G401 (cell line): Measurements from ENCODE around the gene ATP9B. TPM values are rescaled to one million over a fixed set of nuclear protein-coding genes. Genes with fewer than 3 reads are reported as not detected.
"Not testable (repeated sequence)": the region's sequence is repeated elsewhere in the genome, so short reads cannot be mapped to it uniquely, and the experiment has no call there.

Experiments
- DNase-seq: peaks from one replicate; pipeline ENCODE4 v3.0.0-alpha.2; 2015; ENCODE audit warnings: low spot score
- in situ Hi-C: cut with HindIII; loops from 2 replicates; pipeline ENCODE4 v1.10.0; 2016; ENCODE audit warnings: low sequenced_read_pairs, mixed read lengths
- total RNA-seq: library from RNA; depleted of rRNA; stranded (reverse); fragments of >200 nt; shearing (Covaris generic); gene quantifications from 2 replicates; pipeline ENCODE4 v1.2.3, GENCODE V29; 2014

ATP9B gene
- total RNA-seq, 1 experiment from 2014 or later: 16.3 TPM

DNA sequence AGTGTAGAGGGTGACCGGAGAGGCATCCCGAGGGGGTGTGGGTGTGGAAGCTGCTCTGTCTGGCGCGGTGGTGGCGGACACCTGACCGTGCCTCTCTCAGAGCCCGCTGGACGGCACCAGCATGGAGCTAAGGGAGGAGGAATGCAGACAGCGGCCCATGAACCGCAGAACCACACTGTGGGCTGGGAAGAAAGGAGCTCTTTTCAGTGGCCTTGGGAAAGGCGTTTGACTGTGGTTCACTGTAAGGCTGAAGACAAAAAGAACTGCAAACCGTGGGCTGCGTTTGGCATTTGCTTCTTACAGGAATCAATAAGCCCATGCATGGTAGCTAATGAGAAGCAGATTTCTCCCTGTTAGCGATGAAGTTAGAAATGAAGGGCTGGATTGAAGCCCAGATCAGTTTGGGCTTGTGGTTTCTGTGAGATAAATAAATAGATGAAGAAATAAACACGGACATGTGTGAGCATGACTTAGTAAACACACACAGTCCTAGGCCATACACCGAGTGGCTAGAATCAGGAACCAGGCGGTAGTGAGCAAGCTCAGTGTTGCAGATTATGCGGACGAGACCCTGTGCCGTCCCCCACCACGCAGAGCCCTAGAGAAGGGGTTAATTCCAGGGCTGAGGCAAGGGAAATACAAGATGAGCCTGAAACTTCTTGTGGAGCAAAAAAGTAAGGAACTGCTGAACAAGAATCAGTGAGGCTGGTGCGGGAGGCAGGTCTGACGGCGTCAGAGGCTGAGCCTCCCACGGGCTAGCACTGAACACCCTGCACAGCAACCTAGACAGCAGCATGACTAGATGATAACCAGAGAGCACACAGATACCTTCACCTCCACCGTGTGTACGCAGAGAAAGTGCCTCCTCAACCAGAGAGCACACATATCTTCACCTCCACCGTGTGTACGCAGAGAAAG lies 297.2 kb downstream of the ATP9B start:
- DNase-seq: no peak
- in situ Hi-C loops: no loop called here

DNA sequence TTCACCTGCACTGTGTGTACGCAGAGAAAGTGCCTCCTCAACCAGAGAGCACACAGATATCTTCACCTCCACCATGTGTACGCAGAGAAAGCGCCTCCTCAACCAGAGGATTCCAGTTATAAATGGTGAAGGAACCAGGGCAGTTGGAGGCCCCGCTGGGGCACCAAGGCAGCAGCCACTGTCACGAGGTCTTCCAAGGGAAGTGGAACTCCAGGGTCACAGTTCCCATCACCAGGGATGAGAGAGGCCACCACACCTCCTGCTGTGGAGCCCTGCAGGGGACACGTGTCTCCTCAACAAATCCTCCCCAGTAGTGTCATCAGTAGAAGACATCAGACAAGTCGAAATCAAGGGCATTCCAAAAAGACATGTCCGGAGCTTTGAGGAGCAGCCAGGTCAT lies 298.3 kb downstream of the ATP9B start:
- DNase-seq: no peak
- in situ Hi-C loops: no loop called here

DNA sequence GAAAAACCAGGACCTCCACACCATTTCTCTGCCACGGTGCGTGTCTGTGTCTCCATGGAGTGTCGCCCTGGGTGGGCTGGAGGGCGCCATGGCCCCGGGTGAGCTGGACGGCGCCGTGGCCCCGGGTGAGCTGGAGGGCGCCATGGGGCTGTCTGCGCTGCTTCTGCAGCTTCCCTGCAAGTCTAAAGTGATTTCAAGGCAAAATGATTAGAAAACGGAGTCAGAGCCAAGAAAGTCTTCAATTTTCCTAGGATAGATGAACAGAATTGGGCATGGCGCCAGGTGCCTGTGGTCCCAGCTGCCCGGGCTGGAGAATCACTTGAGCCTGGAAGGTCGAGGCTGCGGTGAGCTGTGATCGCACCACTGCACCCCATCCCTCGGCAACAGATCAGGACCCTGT lies 298.8 kb downstream of the ATP9B start:
- DNase-seq: peak; percentile 11
- in situ Hi-C loops: no loop called here

DNA sequence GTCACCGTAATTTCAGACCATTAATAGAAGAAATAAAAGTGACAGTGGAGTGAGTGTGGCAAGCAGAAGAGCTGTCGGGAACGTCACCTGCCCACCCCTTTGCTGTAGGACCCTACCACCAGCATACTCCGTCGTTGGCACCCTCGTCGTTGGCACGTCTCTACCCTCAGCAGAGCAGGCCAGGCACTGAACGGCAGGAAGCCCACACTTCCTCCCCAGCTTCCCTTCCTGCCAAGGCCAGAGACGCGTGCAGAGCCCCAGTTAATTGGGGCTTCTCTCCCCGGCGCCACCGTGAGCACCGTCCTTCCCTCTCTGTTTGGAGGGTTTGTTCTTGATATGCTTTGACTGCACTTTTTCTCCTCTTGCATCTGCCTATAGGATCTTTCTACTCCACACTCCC lies 299.5 kb downstream of the ATP9B start:
- no peak for DNase-seq
- in situ Hi-C loops: no loop called here

DNA sequence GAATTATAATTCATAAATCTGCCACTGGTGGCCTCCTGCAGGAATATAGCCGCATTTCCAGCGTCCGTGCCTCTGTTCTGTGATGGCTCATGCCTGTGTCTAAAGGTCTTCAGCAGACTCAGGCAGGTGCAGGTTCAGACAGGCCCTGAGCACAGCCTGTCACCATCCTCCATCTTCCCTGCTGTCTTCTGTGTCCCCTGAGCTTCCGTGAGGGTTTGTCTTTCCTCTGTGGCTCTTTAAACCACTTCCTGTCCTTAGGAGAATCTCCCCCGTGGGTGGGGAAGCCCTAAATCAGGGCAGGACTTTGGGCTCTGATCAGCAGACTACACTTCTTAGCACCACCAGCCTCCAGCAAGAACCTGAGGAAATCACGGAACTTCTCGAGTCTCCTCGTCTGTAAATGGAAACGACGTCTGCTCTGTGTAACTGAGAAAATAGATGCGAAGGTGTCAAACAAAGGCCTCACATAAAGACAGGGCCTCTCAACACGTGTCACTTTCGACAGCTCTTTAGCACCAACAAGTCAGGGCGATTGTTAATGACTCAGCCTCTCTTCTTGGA lies 302.4 kb downstream of the ATP9B start:
- DNase-seq: no peak
- in situ Hi-C loops: no loop called here

DNA sequence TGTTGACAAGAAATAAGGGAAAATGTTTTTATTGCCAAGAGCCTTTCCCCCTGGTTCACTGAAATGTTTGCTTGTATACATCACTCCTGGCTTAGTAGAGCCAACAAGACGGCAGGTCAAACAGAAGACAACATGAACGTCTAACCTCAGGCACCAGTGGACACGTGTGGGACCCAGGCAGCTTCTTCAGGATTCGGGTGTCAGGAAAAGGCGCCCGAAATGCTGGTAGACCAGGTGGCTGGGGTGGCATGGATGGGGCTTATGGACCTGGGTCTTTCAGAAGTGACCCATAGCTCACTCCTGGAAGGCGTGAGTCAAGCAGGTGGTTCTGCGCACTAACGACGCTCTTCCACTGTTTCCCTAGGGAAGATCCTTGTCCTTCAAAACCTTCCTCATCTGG lies 303.3 kb downstream of the ATP9B start:
- no peak for DNase-seq
- in situ Hi-C loops: no loop called here

DNA sequence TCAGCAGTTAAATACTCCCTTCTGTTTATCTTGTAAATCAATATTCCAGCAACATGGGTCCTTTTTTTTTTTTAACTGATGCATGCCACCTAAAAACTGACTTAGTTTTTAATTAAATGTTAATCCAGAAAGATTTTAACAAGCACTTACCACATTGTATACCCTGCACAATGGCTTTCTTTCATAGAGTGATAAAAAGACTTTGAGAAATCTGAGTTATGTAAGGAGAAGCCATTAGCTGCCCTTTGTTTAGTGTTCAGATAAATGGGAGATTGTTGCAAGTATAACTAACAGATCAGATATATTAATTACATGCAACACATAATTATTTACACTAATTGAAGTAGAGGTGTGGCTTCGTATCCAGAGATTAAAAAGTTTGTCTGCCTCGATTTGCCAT lies 303.8 kb downstream of the ATP9B start:
- no peak for DNase-seq

DNA sequence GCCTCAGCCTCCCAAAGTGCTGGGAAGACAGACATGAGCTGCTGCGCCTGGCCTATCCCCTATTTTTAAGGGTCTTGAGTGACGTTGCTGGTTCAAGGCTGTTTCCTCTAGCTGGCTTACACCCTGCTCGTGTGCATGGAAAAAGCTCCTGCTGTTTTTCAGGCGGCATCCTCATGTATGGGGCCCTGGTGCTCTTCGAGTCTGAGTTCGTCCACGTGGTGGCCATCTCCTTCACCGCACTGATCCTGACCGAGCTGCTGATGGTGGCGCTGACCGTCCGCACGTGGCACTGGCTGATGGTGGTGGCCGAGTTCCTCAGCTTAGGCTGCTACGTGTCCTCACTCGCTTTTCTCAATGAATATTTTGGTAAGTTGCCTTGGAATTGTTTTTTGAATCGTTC lies 304.5 kb downstream of the ATP9B start:
- in situ Hi-C loops: no loop called here
- no peak for DNase-seq

More for the DNA sequence above, 303.8 kb downstream of the ATP9B start:
- in situ Hi-C loops: no loop called here

DNA sequence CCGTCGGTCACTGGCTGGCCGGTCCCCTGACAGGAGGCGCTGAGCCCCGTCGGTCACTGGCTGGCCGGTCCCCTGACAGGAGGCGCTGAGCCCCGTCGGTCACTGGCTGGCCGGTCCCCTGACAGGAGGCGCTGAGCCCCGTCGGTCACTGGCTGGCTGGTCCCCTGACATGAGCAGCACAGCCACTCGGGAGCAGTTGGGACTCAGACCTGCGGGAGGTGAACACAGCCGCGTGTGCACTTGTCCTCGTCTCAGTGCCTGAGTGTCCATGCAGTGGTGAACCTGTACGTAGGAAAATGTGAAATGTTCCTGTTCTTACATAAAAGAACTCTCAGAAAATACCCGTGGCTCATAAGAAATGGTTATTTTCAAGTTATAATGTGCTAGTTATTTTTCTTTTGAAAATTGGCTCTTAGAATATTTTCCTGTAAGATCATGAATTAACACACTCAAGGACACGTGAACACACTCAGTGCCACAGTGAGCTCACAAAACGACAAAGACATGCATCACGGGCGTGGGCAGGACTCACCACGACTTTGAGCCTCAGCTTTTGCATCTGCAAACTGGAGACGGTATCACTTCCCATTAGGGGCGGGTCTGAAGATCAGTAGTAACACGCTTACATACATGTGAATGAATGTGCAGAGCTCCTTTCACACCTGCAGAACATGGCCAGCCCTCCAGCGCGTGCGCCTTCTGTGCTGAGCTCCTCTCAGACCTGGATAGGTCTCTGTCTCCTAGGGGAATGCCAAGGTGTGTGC lies 305.4 kb downstream of the ATP9B start:
- in situ Hi-C loops: no loop called here
- DNase-seq: no peak

DNA sequence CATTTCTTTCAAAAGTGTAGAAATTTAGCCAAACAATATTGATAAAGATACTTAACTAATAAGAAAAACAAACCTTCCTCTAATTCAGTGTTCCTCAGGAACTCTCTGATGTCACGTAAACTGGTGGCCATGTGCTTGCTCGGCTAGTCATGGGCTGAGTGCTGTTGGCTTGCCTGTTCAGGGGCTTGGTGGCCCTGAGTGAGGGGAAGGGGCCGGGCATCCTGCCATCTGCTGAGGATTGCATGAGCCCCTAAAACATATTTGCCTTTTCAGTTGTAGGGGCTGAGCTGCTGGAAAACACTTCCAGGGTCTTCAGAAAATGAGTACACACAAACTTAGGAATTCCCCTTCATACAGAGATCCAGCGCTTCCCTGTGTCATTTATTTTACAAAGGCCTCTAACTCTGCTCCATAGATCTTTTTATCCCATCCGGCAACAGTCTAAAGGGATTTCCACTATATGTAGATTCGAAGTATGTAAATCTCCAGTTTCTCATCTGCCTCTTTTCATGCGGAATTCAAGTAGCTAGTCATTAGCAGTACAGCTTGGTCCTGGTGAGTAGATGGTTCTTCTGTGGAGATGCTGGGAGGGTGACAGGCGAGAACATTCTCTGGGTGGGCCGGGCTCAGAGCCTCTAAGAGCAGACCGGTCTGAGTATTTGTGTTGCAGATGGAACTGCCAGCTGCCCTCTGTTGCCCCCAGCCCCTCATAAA lies 306.4 kb downstream of the ATP9B start:
- in situ Hi-C loops: no loop called here
- no peak for DNase-seq

DNA sequence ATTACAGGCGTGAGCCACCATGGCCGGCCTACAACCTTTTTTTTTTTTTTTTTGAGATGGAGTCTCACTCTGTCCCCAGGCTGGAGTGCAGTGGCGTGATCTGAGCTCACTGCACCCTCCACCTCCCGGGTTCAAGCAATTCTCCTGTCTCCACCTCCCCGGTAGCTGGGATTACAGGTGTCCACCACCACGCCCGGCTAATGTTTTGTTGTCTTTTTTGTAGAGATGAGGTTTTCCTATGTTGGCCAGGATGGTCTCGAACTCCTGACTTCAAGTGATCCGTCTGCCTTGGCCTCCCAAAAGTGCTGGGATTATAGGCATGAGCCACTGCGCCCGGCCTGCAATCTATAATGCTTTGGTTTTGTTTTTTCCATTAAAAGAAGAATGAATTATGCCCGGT lies 307.5 kb downstream of the ATP9B start:
- in situ Hi-C loops, DNase-seq: not testable (repeated sequence)

DNA sequence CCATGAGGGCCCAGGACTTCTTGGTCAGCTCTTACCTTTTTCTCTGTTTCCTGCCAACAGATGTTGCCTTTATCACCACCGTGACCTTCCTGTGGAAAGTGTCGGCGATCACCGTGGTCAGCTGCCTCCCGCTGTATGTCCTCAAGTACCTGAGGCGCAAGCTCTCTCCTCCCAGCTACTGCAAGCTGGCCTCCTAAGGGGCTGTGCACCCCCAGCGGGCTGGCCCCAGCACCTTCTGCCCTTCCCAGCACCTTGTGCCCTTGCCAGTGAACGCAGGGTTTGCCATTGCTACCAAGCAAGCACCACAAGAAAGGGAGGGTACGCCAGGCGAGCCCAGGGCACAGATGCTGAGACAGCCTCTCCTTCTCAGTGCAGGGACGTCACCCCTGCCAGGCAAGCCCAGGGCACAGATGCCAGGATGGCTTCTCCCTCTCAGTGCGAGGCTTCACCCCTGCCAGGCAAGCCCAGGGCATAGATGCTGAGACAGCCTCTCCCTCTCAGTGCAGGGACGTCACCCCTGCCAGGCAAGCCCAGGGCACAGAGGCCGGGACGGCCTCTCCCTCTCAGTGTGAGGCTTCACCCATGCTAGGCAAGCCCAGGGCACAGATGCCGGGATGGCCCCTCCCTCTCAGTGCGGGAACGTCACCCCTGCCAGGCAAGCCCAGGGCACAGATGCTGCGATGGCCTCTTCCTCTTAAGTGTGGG lies 308.1 kb downstream of the ATP9B start:
- DNase-seq: no peak
- in situ Hi-C loops: no loop called here

DNA sequence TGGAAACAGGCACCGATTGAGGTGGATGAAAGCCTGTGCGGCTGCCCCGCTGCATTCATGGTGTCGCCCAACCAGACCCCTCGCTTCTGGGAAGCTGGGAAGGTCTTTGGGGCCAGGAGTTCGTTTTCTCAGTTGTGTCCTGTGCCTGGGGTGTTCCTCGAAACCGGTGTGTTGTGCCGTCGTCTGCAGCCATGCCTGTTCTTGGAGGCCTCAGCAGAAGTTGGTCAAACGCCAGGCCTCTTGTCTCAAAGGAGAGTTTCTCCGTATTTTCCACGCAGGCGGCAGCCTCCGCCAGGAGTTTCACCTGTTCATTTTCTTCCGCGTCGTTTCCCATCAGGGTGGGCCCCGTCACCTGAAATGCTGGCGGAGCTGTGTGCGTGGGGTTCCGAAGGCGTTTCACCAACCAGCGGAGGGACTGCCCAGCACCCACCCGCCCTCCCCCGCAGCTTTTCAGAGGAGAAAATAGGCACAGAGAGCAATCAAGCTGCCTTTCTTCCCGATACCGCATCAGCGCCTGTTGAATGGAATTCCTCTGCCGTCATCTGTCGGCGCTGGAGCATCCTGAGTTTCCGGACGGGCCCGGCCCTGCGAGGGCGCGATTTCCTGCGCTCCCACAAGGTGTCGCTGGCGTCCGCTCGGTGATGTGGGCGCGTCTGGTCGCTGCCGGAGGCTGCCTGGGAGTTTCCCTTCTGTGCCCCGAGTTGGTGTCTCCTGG lies 309.5 kb downstream of the ATP9B start:
- DNase-seq: peak; percentile 54
- in situ Hi-C loops: no loop called here

DNA sequence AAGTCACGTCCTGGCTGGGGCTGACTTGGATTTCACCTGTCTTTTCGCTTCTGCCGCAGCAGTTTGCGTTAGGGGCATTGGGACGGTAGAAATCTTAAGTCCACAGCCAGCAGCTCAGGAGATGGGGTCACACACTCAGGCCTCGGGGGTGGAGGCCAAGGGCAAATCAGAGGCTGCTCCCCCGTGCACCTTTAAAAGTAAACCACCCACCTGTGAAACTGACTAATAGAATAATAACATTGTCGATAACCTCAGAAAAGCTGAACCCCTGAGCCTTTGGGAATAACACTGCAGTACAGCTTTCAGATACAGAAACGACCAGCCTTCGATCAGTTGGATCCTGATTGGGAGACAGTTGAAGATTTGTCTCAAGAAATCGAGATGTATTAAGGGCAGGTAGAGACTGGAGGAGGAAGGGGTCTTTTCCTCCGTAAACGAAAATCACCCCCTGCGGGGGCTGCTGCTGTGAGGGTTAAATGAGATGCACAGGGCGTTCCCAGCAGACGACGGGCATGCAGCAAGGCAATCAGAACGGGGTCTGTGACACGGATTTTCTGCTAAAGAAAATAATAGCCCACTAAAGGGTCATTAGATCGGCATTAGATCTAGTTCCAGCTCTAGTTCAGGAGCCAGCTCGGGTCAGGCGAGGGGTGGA lies 310.2 kb downstream of the ATP9B start:
- DNase-seq: no peak
- in situ Hi-C loops: no loop called here

DNA sequence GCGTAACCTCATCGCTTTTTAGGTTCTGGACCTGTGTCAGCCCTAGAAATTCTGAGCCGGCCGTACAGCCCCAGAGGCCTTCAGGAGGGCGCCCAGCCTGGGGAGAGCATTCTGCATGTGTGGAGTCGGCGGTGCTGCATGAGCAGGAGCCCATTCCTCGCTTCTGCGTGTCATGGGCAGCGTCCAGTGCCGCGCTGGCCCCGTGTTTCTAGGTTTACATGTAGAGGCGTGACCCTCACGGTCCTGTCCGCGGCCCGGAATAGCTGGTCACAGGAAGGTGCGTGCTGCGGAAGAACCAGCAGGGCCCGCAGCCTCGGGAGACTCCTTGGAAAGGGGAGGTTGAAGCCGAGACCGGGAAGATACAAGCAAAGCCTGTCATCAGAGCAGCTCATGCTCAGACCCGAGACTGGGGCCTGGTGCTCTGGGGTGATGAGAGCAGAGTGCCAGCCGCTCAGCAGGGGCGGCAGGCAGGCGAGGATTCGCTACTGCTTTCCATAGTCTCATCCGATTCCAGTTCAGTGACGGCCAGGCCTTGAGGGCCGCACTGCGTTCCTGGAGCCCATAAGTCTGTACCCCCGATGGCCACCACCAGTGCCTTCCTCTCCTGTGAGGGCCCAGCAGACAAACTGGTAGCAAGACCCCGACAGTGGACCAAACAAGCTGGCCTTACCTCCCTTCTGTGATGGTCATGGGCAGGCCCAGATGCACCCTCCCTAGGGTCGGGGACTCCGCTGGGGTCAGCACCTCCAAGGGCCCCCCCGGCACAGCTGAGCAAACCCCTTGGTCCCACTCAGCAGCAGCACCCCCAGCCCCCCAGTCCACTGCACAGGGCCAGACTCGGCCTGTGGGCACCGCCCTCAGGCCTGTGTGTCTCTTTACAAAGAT lies 311.0 kb downstream of the ATP9B start:
- DNase-seq: no peak
- in situ Hi-C loops: loop anchor here (10.0 kb wide), 1 partner anchor 205 kb away; no protein-coding TSS in a partner anchor

DNA sequence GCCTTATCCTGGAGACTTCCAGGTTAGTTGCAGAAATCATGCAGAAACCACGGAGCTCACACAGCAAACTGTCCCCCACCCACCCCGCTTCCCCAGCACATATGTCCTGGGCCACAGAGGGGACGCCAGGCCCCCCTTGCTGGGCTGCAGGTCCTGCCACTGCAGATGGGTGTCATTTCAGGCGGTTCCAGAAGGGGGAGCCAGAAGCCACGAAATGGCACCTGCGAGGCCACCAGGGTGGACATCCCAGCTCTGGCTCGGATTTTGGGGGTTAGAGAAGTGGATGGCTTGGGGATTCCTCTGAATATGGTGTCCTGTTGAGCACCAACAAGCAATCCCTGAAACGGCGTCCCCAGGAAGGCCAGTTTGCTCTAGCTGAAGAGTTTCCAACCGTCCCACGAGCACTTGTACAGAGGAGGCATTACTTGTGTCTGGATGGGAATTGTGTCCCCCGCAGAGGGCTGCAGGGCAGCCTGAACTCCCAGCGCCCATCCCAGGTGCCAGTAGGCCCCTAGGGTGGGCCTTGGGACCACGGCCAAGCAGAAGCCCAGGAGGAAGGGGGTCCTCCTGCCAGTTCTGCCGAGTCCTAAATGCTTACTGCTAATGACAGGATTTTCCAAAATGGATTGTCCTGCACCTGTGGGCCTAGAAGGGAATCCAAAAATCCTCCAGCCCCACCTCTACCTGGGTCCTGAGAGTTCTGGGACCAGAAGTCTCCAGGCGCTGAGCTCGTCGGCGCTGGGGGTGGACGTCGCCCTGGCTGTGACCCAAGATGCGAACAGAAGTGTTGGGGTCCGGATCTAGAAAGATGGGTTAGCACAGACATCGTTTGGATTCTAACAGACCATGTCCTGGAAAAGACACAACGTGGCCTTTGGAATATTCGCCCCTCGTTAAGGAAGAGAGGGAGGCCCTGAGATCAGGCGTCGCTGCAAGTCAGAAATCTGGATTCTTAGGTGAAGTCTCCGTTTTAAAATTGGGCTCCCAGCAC lies 311.9 kb downstream of the ATP9B start:
- in situ Hi-C loops: loop anchor here (10.0 kb wide), 1 partner anchor 204 kb away; no protein-coding TSS in a partner anchor
- DNase-seq: peak; percentile 56
